ENCODE results near the gene EPHA3.

Gene EPHA3

DNA sequence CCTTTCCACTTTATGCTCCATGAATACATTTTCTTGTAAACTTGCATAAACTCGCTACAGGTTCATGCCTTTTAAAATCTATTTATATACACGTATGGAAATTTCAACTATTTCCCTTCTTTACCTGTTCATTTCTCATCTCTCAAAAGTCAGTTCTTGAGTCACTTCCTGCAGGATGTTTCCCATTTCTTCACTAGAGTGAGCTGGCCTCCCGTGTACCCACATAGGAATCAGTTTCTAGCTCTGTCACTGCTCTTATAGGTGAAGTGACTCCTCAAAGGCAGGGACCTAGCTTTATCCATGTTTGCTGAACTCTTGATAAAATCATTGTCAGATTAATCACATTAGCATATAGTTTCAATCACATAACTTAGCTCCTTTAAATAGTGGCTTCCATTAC is 259.7 kb downstream of the EPHA3 start:
- Histone ChIP-seq H3K4ac (ENCODE audit: low read depth in 1 of 2, low read length in 2 of 2) (no peak overlapping the region), H2AK5ac (ENCODE audit: low read length, severe bottlenecking) (no peak overlapping the region), H3K9me3 (ENCODE audit: control insufficient read depth, low read length) (no peaks in the 10 kb centered on the region), H4K91ac (ENCODE audit: low read length) (no peak overlapping the region), H3K36me3 (ENCODE audit: control insufficient read depth in 1 of 2, insufficient read depth in 2 of 2, low read depth in 1 of 2, low read length in 2 of 2) (no peaks in the 10 kb centered on the region), H2BK15ac (ENCODE audit: low read depth, poor library complexity, severe bottlenecking) (no peak overlapping the region), H2BK120ac (ENCODE audit: low read depth, low read length) (no peak overlapping the region), H3K23ac (ENCODE audit: low read length in 2 of 2) (no peak overlapping the region), H3K4me1 (ENCODE audit: control insufficient read depth, insufficient read depth, low read depth, low read length) (no peaks in the 10 kb centered on the region), H2AFZ (ENCODE audit: low read depth, low read length) (no peak overlapping the region), H3K9ac (ENCODE audit: low read length) (no peak overlapping the region), H2BK5ac (ENCODE audit: low read depth, low read length, poor library complexity, severe bottlenecking) (no peak overlapping the region), H3K27me3 (ENCODE audit: control insufficient read depth in 1 of 2, insufficient read depth in 1 of 2, low read length in 2 of 2) (peaks cover 0 to 10% of the 10 kb centered on the region in 2 experiments), H3K18ac (ENCODE audit: low read depth in 1 of 2, low read length in 2 of 2) (no peak overlapping the region), H3K79me1 (replicated peaks; ENCODE audit: low read length, poor library complexity, severe bottlenecking) (no peaks in the 10 kb centered on the region), H3K4me3 (ENCODE audit: insufficient read depth in 1 of 2, low read depth in 1 of 2, low read length in 2 of 2) (no peak overlapping the region), H4K8ac (ENCODE audit: low read length) (no peak overlapping the region), H2BK12ac (ENCODE audit: low read length in 2 of 2) (no peak overlapping the region), H3K4me2 (ENCODE audit: low read length, poor library complexity, severe bottlenecking) (no peak overlapping the region), H3K27ac (ENCODE audit: low read length, poor library complexity, severe bottlenecking) (no peak overlapping the region), H3K14ac (ENCODE audit: low read length in 2 of 2) (no peak overlapping the region)
- WGBS = 80% methylated on average over 3 of the region's 3 CpGs
- DNase-seq = no peak

- Histone ChIP-seq H3K9me3 (ENCODE audit: control insufficient read depth, low read length) (no peaks in the 10 kb centered on the region), H4K8ac (ENCODE audit: low read length) (no peak overlapping the region), H2BK120ac (ENCODE audit: low read depth, low read length) (no peak overlapping the region), H2BK5ac (ENCODE audit: low read depth, low read length, poor library complexity, severe bottlenecking) (no peak overlapping the region), H3K79me1 (replicated peaks; ENCODE audit: low read length, poor library complexity, severe bottlenecking) (no peaks in the 10 kb centered on the region), H3K4me2 (ENCODE audit: low read length, poor library complexity, severe bottlenecking) (no peak overlapping the region), H2BK15ac (ENCODE audit: low read depth, poor library complexity, severe bottlenecking) (no peak overlapping the region), H3K27ac (ENCODE audit: low read length, poor library complexity, severe bottlenecking) (no peak overlapping the region), H3K18ac (ENCODE audit: low read depth in 1 of 2, low read length in 2 of 2) (no peak overlapping the region), H3K23ac (ENCODE audit: low read length in 2 of 2) (no peak overlapping the region), H4K91ac (ENCODE audit: low read length) (no peak overlapping the region), H3K9ac (ENCODE audit: low read length) (no peak overlapping the region), H3K14ac (ENCODE audit: low read length in 2 of 2) (no peak overlapping the region), H3K36me3 (ENCODE audit: control insufficient read depth in 1 of 2, insufficient read depth in 2 of 2, low read depth in 1 of 2, low read length in 2 of 2) (no peaks in the 10 kb centered on the region), H3K4ac (ENCODE audit: low read depth in 1 of 2, low read length in 2 of 2) (no peak overlapping the region), H3K27me3 (ENCODE audit: control insufficient read depth in 1 of 2, insufficient read depth in 1 of 2, low read length in 2 of 2) (no peaks in the 10 kb centered on the region), H2BK12ac (ENCODE audit: low read length in 2 of 2) (no peak overlapping the region), H2AK5ac (ENCODE audit: low read length, severe bottlenecking) (no peak overlapping the region), H2AFZ (ENCODE audit: low read depth, low read length) (no peak overlapping the region), H3K4me3 (ENCODE audit: insufficient read depth in 1 of 2, low read depth in 1 of 2, low read length in 2 of 2) (no peak overlapping the region), H3K4me1 (ENCODE audit: control insufficient read depth, insufficient read depth, low read depth, low read length) (no peaks in the 10 kb centered on the region)
- 100% methylated on average over 3 of the region's 3 CpGs for WGBS
- DNase-seq = no peak
Measured at GRCh38 chr3:89368846-89369245, 261.4 kb downstream of the EPHA3 start.

DNA sequence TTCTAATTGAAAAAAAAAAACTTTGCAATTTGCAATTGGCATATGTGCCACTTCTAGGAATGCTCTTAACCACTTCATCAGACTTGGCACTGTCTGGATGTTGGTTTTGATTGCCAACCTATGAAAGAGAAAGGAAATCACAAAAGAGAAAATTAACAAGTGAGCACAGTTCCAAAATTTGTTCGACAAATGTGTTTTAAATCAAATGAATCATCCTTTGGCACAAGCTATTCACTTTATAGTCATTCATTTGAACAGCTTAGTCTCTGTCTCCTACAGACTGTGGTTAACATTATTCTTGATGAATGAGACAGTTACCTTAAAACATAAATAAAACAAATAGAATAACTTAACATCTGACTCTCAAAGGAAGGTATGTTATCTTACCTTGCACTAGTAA is 265.0 kb downstream of the EPHA3 start:
- no peak overlapping the region for H2AFZ ChIP-seq (ENCODE audit: low read depth, low read length)
- WGBS = no CpG with 5 or more reads among the region's 1 CpG
- no peaks in the 10 kb centered on the region for H3K4me1 ChIP-seq (ENCODE audit: control insufficient read depth, insufficient read depth, low read depth, low read length)
- no peak overlapping the region for H2BK12ac ChIP-seq (ENCODE audit: low read length in 2 of 2)
- H3K18ac ChIP-seq (ENCODE audit: low read depth in 1 of 2, low read length in 2 of 2) = no peak overlapping the region
- no peak overlapping the region for H3K4me2 ChIP-seq (ENCODE audit: low read length, poor library complexity, severe bottlenecking)
- no peak overlapping the region for H3K23ac ChIP-seq (ENCODE audit: low read length in 2 of 2)
- no peak overlapping the region for H3K4ac ChIP-seq (ENCODE audit: low read depth in 1 of 2, low read length in 2 of 2)
- no peak overlapping the region for H2BK5ac ChIP-seq (ENCODE audit: low read depth, low read length, poor library complexity, severe bottlenecking)
- H3K14ac ChIP-seq (ENCODE audit: low read length in 2 of 2) = no peak overlapping the region
- H3K4me3 ChIP-seq (ENCODE audit: insufficient read depth in 1 of 2, low read depth in 1 of 2, low read length in 2 of 2) = peak overlapping the region in 1 of 2 experiments; percentile 14
- no peak overlapping the region for H4K91ac ChIP-seq (ENCODE audit: low read length)
- H3K36me3 ChIP-seq (ENCODE audit: control insufficient read depth in 1 of 2, insufficient read depth in 2 of 2, low read depth in 1 of 2, low read length in 2 of 2) = no peaks in the 10 kb centered on the region
- H2BK120ac ChIP-seq (ENCODE audit: low read depth, low read length) = no peak overlapping the region
- no peak overlapping the region for H4K8ac ChIP-seq (ENCODE audit: low read length)
- H3K27ac ChIP-seq (ENCODE audit: low read length, poor library complexity, severe bottlenecking) = no peak overlapping the region
- peaks cover 0 to 10% of the 10 kb centered on the region in 2 experiments for H3K27me3 ChIP-seq (ENCODE audit: control insufficient read depth in 1 of 2, insufficient read depth in 1 of 2, low read length in 2 of 2)
- no peak overlapping the region for H2AK5ac ChIP-seq (ENCODE audit: low read length, severe bottlenecking)
- H3K9ac ChIP-seq (ENCODE audit: low read length) = no peak overlapping the region
- DNase-seq = no peak
- no peaks in the 10 kb centered on the region for H3K79me1 ChIP-seq (replicated peaks; ENCODE audit: low read length, poor library complexity, severe bottlenecking)
- no peak overlapping the region for H2BK15ac ChIP-seq (ENCODE audit: low read depth, poor library complexity, severe bottlenecking)
- no peaks in the 10 kb centered on the region for H3K9me3 ChIP-seq (ENCODE audit: control insufficient read depth, low read length)

- Histone ChIP-seq H2BK120ac (ENCODE audit: low read depth, low read length) (no peak overlapping the region), H2BK15ac (ENCODE audit: low read depth, poor library complexity, severe bottlenecking) (no peak overlapping the region), H4K8ac (ENCODE audit: low read length) (no peak overlapping the region), H2BK12ac (ENCODE audit: low read length in 2 of 2) (no peak overlapping the region), H3K9me3 (ENCODE audit: control insufficient read depth, low read length) (no peaks in the 10 kb centered on the region), H3K4me1 (ENCODE audit: control insufficient read depth, insufficient read depth, low read depth, low read length) (no peaks in the 10 kb centered on the region), H3K79me1 (replicated peaks; ENCODE audit: low read length, poor library complexity, severe bottlenecking) (no peaks in the 10 kb centered on the region), H3K14ac (ENCODE audit: low read length in 2 of 2) (no peak overlapping the region), H3K9ac (ENCODE audit: low read length) (no peak overlapping the region), H3K36me3 (ENCODE audit: control insufficient read depth in 1 of 2, insufficient read depth in 2 of 2, low read depth in 1 of 2, low read length in 2 of 2) (no peaks in the 10 kb centered on the region), H2BK5ac (ENCODE audit: low read depth, low read length, poor library complexity, severe bottlenecking) (no peak overlapping the region), H3K27ac (ENCODE audit: low read length, poor library complexity, severe bottlenecking) (no peak overlapping the region), H3K18ac (ENCODE audit: low read depth in 1 of 2, low read length in 2 of 2) (no peak overlapping the region), H3K23ac (ENCODE audit: low read length in 2 of 2) (no peak overlapping the region), H3K4me3 (ENCODE audit: insufficient read depth in 1 of 2, low read depth in 1 of 2, low read length in 2 of 2) (no peak overlapping the region), H3K4ac (ENCODE audit: low read depth in 1 of 2, low read length in 2 of 2) (no peak overlapping the region), H3K4me2 (ENCODE audit: low read length, poor library complexity, severe bottlenecking) (no peak overlapping the region), H4K91ac (ENCODE audit: low read length) (no peak overlapping the region), H3K27me3 (ENCODE audit: control insufficient read depth in 1 of 2, insufficient read depth in 1 of 2, low read length in 2 of 2) (peaks cover 0 to 10% of the 10 kb centered on the region in 2 experiments), H2AK5ac (ENCODE audit: low read length, severe bottlenecking) (no peak overlapping the region), H2AFZ (ENCODE audit: low read depth, low read length) (no peak overlapping the region)
- DNase-seq = no peak
Measured at GRCh38 chr3:89373434-89373833, 266.0 kb downstream of the EPHA3 start.

Data from mesenchymal stem cell (in vitro differentiated cells and primary cell).